HCT116 (cell line): Measurements from ENCODE around the gene HCFC1. TPM values are rescaled to one million over a fixed set of nuclear protein-coding genes. Genes with fewer than 3 reads are reported as not detected.

ENCODE experiments used
- ATAC-seq: fragments of 200-7000 bp; cut with Tn5 transposase; 2 replicates; pipeline ENCODE4 v1.9.1; 2020; ENCODE audit warnings: mild to moderate bottlenecking, moderate library complexity
- BruUV-seq: library from RNA; stranded (reverse); fragments of 400-500 nt; replicated peaks from 2 replicates; lab custom pipeline; 2021; lab: Mats Ljungman, UMichigan
- CTCF ChIA-PET: fragments of 300-600 bp; sonication (Branson Sonifier 250); formaldehyde crosslinking; loops from one replicate; lab custom pipeline; 2021; ENCODE audit warnings: antibody characterized with exemption; lab: Charles Lee
- POLR2A ChIA-PET: fragments of 300-600, 350-600 bp; sonication (Branson Sonifier 250); formaldehyde crosslinking; loops from one replicate; lab custom pipeline; 2021; ENCODE audit warnings: antibody characterized with exemption; lab: Charles Lee
- RAD21 ChIA-PET, 2 experiments: fragments of 300-600 bp; sonication (Branson Sonifier 250); formaldehyde crosslinking; loops; one replicate each; lab custom pipeline; 2023; ENCODE audit warnings: low total read pairs in 2 of 2; ENCODE audit not compliant: uncharacterized antibody in 2 of 2, unreplicated experiment in 2 of 2, low non-redundant PET in 1 of 2; lab: Charles Lee
- DNase-seq: peaks from one replicate; pipeline ENCODE4 v3.0.0-alpha.2; 2010; ENCODE audit warnings: low read depth, low spot score
- H2AFZ ChIP-seq: fragments of 200-600 bp; shearing (Covaris generic), sonication (generic); 2 replicates; pipeline ENCODE4 v1.6.1; 2017; ENCODE audit warnings: low read depth, mixed run types, mixed read lengths, antibody characterized with exemption, low read length; ENCODE audit not compliant: poor library complexity, severe bottlenecking
- H3K27ac ChIP-seq: 2 replicates; pipeline ENCODE4 v1.5.1; 2012; ENCODE audit warnings: low read depth, low read length
- H3K27me3 ChIP-seq: fragments of 200-600 bp; sonication (generic); 2 replicates; pipeline ENCODE4 v1.6.1; 2016; ENCODE audit warnings: mixed run types, low read length, mixed read lengths; ENCODE audit not compliant: insufficient read depth
- H3K36me3 ChIP-seq, 2 experiments: fragments of 200-500 bp in 1 of 2; fragments of 200-600 bp in 1 of 2; sonication (Bioruptor generic) in 1 of 2; sonication (generic) in 1 of 2; 2 replicates each; pipeline versions ENCODE4 v1.5.1 to v1.6.1; 2014 to 2016; ENCODE audit warnings: low read length in 2 of 2, inconsistent platforms in 1 of 2, mixed read lengths in 1 of 2, mixed run types in 1 of 2; ENCODE audit not compliant: insufficient read depth in 2 of 2, control insufficient read depth in 1 of 2
- H3K4me1 ChIP-seq, 2 experiments: fragments of 200-600 bp in 1 of 2; sonication (generic) in 1 of 2; 2 replicates each; pipeline versions ENCODE4 v1.5.1 to v1.6.1; 2012 to 2017; ENCODE audit warnings: low read length in 2 of 2, inconsistent platforms in 1 of 2, mild to moderate bottlenecking in 1 of 2, mixed read lengths in 1 of 2, mixed run types in 1 of 2, moderate library complexity in 1 of 2; ENCODE audit not compliant: insufficient read depth in 2 of 2, control insufficient read depth in 1 of 2
- H3K4me2 ChIP-seq: fragments of 200-600 bp; sonication (generic); 2 replicates; pipeline ENCODE4 v1.6.1; 2017; ENCODE audit warnings: mixed run types, low read length, mixed read lengths
- H3K4me3 ChIP-seq, 2 experiments: fragments of 200-600 bp in 1 of 2; sonication (generic) in 1 of 2; replicated peaks in 1 of 2; 2 replicates each; pipeline ENCODE4 v1.5.1; 2011 to 2016; ENCODE audit warnings: low read length in 2 of 2, control low read depth in 1 of 2, low read depth in 1 of 2, mild to moderate bottlenecking in 1 of 2, mixed read lengths in 1 of 2, mixed run types in 1 of 2
- H3K79me2 ChIP-seq: fragments of 200-600 bp; sonication (generic); 2 replicates; pipeline ENCODE4 v1.6.1; 2017; ENCODE audit warnings: mild to moderate bottlenecking, mixed run types, low read length, moderate library complexity, mixed read lengths; ENCODE audit not compliant: insufficient read depth
- H3K9ac ChIP-seq: fragments of 200-600 bp; sonication (generic); 2 replicates; pipeline ENCODE4 v1.6.1; 2016; ENCODE audit warnings: low read length, mixed read lengths
- H3K9me2 ChIP-seq: fragments of 200-600 bp; sonication (generic), shearing (Covaris generic); 2 replicates; pipeline ENCODE4 v1.6.1; 2017; ENCODE audit warnings: mixed run types, mild to moderate bottlenecking, moderate library complexity; ENCODE audit not compliant: insufficient read depth
- H3K9me3 ChIP-seq, 2 experiments: fragments of 200-500 bp in 1 of 2; fragments of 200-600 bp in 1 of 2; sonication (Bioruptor generic) in 1 of 2; sonication (generic) in 1 of 2; 2 replicates each; pipeline ENCODE4 v1.6.1; 2014 to 2017; ENCODE audit warnings: low read length in 2 of 2, mixed read lengths in 2 of 2, inconsistent platforms in 1 of 2, low read depth in 1 of 2, mild to moderate bottlenecking in 1 of 2, mixed run types in 1 of 2, moderate library complexity in 1 of 2; ENCODE audit not compliant: control insufficient read depth in 1 of 2, insufficient read depth in 1 of 2
- H4K20me1 ChIP-seq: fragments of 200-600 bp; sonication (generic), shearing (Covaris generic); 2 replicates; pipeline ENCODE4 v1.6.1; 2017; ENCODE audit warnings: mixed run types, mild to moderate bottlenecking, moderate library complexity; ENCODE audit not compliant: insufficient read depth
- ATF3 ChIP-seq: IDR thresholded peaks from 2 replicates; pipeline ENCODE4 v1.6.1; 2012
- CBX3 ChIP-seq: IDR thresholded peaks from 2 replicates; pipeline ENCODE4 v1.6.1; 2012; ENCODE audit warnings: low read depth
- EGR1 ChIP-seq: IDR thresholded peaks from 2 replicates; pipeline ENCODE4 v1.6.1; 2012; ENCODE audit warnings: low read depth
- ELF1 ChIP-seq: IDR thresholded peaks from 2 replicates; pipeline ENCODE4 v1.6.1; 2012; ENCODE audit warnings: low read depth, borderline replicate concordance
- JUND ChIP-seq: IDR thresholded peaks from 2 replicates; pipeline ENCODE4 v1.6.1; 2012
- MAX ChIP-seq: IDR thresholded peaks from 2 replicates; pipeline ENCODE4 v1.6.1; 2012
- POLR2A ChIP-seq: IDR thresholded peaks from 2 replicates; pipeline ENCODE4 v1.7.0; 2011; ENCODE audit warnings: borderline replicate concordance; ENCODE audit not compliant: insufficient read depth, insufficient read length; ENCODE audit errors: extremely low read depth
- RAD21 ChIP-seq: IDR thresholded peaks from 2 replicates; pipeline ENCODE4 v1.6.1; 2012; ENCODE audit warnings: low read depth, mild to moderate bottlenecking
- SRF ChIP-seq: IDR thresholded peaks from 2 replicates; pipeline ENCODE4 v1.6.1; 2012; ENCODE audit warnings: low read depth
- YY1 ChIP-seq: IDR thresholded peaks from 2 replicates; pipeline ENCODE4 v1.6.1; 2011; ENCODE audit warnings: low read length, low read depth, moderate library complexity, mild to moderate bottlenecking; ENCODE audit not compliant: insufficient replicate concordance; ENCODE audit errors: extremely low read depth
- ZFX ChIP-seq: fragments of 450-650 bp; IDR thresholded peaks from 2 replicates; pipeline ENCODE4 v1.6.1; 2017
- intact Hi-C: fragments of 100-400 bp; cut with micrococcal nuclease; formaldehyde crosslinking; loops from 2 replicates; pipeline ENCODE4 v1.10.0; 2022
- total RNA-seq: library from RNA; stranded (reverse); gene quantifications from one replicate; pipeline ENCODE4 v1.2.1, GENCODE V29; 2021; ENCODE audit not compliant: unreplicated experiment

The HCFC1 gene
- total RNA-seq, 1 experiment from 2014 or later = 72.8 TPM

GRCh38 chrX:153931151-153931550 is 40.5 kb downstream of the HCFC1 start:
- no peaks in the 10 kb centered on the region for H3K9me3 ChIP-seq
- no peak overlapping the region for H3K4me3 ChIP-seq
- no peaks in the 10 kb centered on the region for H4K20me1 ChIP-seq
- H3K4me2 ChIP-seq = no peak overlapping the region
- no peak overlapping the region for H3K27ac ChIP-seq
- H3K9ac ChIP-seq = no peak overlapping the region
- peaks cover 16 to 38% of the 10 kb centered on the region in 2 experiments for H3K4me1 ChIP-seq
- H3K27me3 ChIP-seq = no peaks in the 10 kb centered on the region
- no peak for DNase-seq
- POLR2A ChIA-PET = no interaction called here
- H3K36me3 ChIP-seq = peaks cover 0 to 5% of the 10 kb centered on the region in 2 experiments; a peak in 2 of 4 replicates
- TF ChIP-seq ATF3 (no peak), ZFX (no peak), POLR2A (no peak), MAX (no peak), JUND (no peak), CBX3 (no peak), EGR1 (no peak), SRF (no peak), ELF1 (no peak), YY1 (no peak), RAD21 (no peak)
- TF ChIP-seq, all 23 proteins: peak for 0
- H2AFZ ChIP-seq = no peak overlapping the region
- ChIA-PET CTCF (no interaction called here), RAD21 (no interaction called here)
- ATAC-seq = no peak
- H3K9me2 ChIP-seq = no peaks in the 10 kb centered on the region
- H3K79me2 ChIP-seq = peaks cover 30% of the 10 kb centered on the region
- intact Hi-C loops = no loop called here
- no TSS peak for BruUV-seq
